CD14-positive monocyte (primary cell): ENCODE results near the gene SLX4. TPM values are rescaled to one million over a fixed set of nuclear protein-coding genes. Genes with fewer than 3 reads are reported as not detected.

ENCODE experiments used
- DNase-seq, 3 donors: peaks; one replicate each; pipeline ENCODE4 v3.0.0-alpha.2; 2011 to 2022
- H2AFZ ChIP-seq: 2 replicates; pipeline ENCODE4 v1.6.0; 2012; ENCODE audit warnings: mild to moderate bottlenecking, low read depth, low read length, inconsistent platforms; ENCODE audit not compliant: insufficient read depth, poor library complexity, severe bottlenecking
- H3K27ac ChIP-seq, 2 donors: 1 replicate in 1 of 2; 2 replicates in 1 of 2; pipeline ENCODE4 v1.5.1; 2012 to 2013; ENCODE audit warnings: low read length in 2 of 2, control low read depth in 1 of 2, inconsistent platforms in 1 of 2, low read depth in 1 of 2, mild to moderate bottlenecking in 1 of 2
- H3K27me3 ChIP-seq, 2 donors: one replicate each; pipeline versions ENCODE4 v1.6.0 to v1.6.1; 2011 to 2013; ENCODE audit warnings: low read length in 2 of 2; ENCODE audit not compliant: control insufficient read depth in 2 of 2, insufficient read depth in 2 of 2
- H3K36me3 ChIP-seq, 2 donors: replicated peaks in 1 of 2; 1 replicate in 1 of 2; 2 replicates in 1 of 2; pipeline versions ENCODE4 v1.5.1 to v1.6.1; 2012 to 2013; ENCODE audit warnings: low read length in 2 of 2, control low read depth in 1 of 2, inconsistent platforms in 1 of 2, mild to moderate bottlenecking in 1 of 2; ENCODE audit not compliant: insufficient read depth in 2 of 2, control insufficient read depth in 1 of 2
- H3K4me1 ChIP-seq, 2 donors: 1 replicate in 1 of 2; 2 replicates in 1 of 2; pipeline versions ENCODE4 v1.5.1 to v1.6.1; 2012 to 2013; ENCODE audit warnings: low read length in 2 of 2, control low read depth in 1 of 2, inconsistent platforms in 1 of 2, mild to moderate bottlenecking in 1 of 2, moderate library complexity in 1 of 2; ENCODE audit not compliant: insufficient read depth in 2 of 2, control insufficient read depth in 1 of 2
- H3K4me2 ChIP-seq: replicated peaks from 2 replicates; pipeline ENCODE3; 2012; ENCODE audit warnings: low read length, moderate library complexity, mild to moderate bottlenecking; ENCODE audit not compliant: poor library complexity, severe bottlenecking; ENCODE audit errors: extremely low read depth
- H3K4me3 ChIP-seq, 3 experiments: fragments of 200-600 bp in 1 of 3; sonication (generic) in 1 of 3; replicated peaks in 1 of 3; 1 replicate in 2 of 3; 2 replicates in 1 of 3; pipeline ENCODE4 v1.5.1; 2011 to 2013; ENCODE audit warnings: low read length in 3 of 3, mild to moderate bottlenecking in 3 of 3, control low read depth in 2 of 3, low read depth in 2 of 3, inconsistent platforms in 1 of 3, moderate library complexity in 1 of 3
- H3K79me2 ChIP-seq: 2 replicates; pipeline ENCODE4 v1.6.0; 2012; ENCODE audit warnings: mild to moderate bottlenecking, control low read depth, inconsistent platforms, low read length, moderate library complexity; ENCODE audit not compliant: insufficient read depth
- H3K9ac ChIP-seq: 2 replicates; pipeline ENCODE4 v1.6.0; 2017; ENCODE audit warnings: low read length, mild to moderate bottlenecking; ENCODE audit not compliant: insufficient read depth, poor library complexity, severe bottlenecking
- H3K9me3 ChIP-seq, 2 donors: replicated peaks in 1 of 2; 1 replicate in 1 of 2; 2 replicates in 1 of 2; pipeline versions ENCODE4 v1.5.1 to v1.6.1; 2012 to 2013; ENCODE audit warnings: low read length in 2 of 2, control low read depth in 1 of 2; ENCODE audit not compliant: control insufficient read depth in 1 of 2, insufficient read depth in 1 of 2
- H4K20me1 ChIP-seq: 2 replicates; pipeline ENCODE4 v1.6.0; 2012; ENCODE audit warnings: mild to moderate bottlenecking, low read length, control low read depth, moderate library complexity; ENCODE audit not compliant: insufficient read depth
- H3K27ac Mint-ChIP-seq, 7 donors: one replicate each; pipeline ENCODE4 v1.8.0; 2020; ENCODE audit warnings: mild to moderate bottlenecking in 7 of 7, mixed read lengths in 7 of 7, moderate library complexity in 6 of 7, inconsistent platforms in 2 of 7
- H3K27me3 Mint-ChIP-seq, 3 donors: one replicate each; pipeline ENCODE4 v1.8.0; 2021 to 2022; ENCODE audit warnings: low read depth in 3 of 3, mild to moderate bottlenecking in 3 of 3, mixed read lengths in 3 of 3, moderate library complexity in 3 of 3, inconsistent platforms in 1 of 3
- H3K36me3 Mint-ChIP-seq, 2 donors: one replicate each; pipeline ENCODE4 v1.8.0; 2020; ENCODE audit warnings: mixed read lengths in 2 of 2, inconsistent platforms in 1 of 2, mild to moderate bottlenecking in 1 of 2
- H3K4me1 Mint-ChIP-seq: one replicate; pipeline ENCODE4 v1.8.0; 2020; ENCODE audit warnings: mild to moderate bottlenecking, mixed read lengths
- H3K4me3 Mint-ChIP-seq, 2 donors: one replicate each; pipeline ENCODE4 v1.8.0; 2020; ENCODE audit warnings: mild to moderate bottlenecking in 2 of 2, mixed read lengths in 2 of 2, moderate library complexity in 1 of 2
- H3K9me3 Mint-ChIP-seq, 7 donors: one replicate each; pipeline ENCODE4 v1.8.0; 2020 to 2022; ENCODE audit warnings: mixed read lengths in 7 of 7, mild to moderate bottlenecking in 6 of 7, moderate library complexity in 6 of 7, inconsistent platforms in 2 of 7
- CTCF ChIP-seq: fragments of 200-600 bp; IDR thresholded peaks from one replicate; pipeline ENCODE4 v1.8.0; 2022; ENCODE audit warnings: antibody characterized with exemption, mild to moderate bottlenecking
- WGBS: methylation state at CpG from one replicate; pipeline ENCODE4 v1.1.5; 2013; ENCODE audit warnings: missing lambda C conversion rate; ENCODE audit not compliant: insufficient coverage; 5-methylcytosine and 5-hydroxymethylcytosine counted together
- intact Hi-C, 2 donors: fragments of 100-400 bp; cut with micrococcal nuclease; formaldehyde crosslinking; loops; one replicate each; pipeline versions ENCODE4 v1.15.0 to v1.15.1; 2023
- polyA plus RNA-seq, 3 donors: library from polyadenylated mRNA; depleted of rRNA in 1 of 3; unstranded in 2 of 3; stranded (reverse) in 1 of 3; fragments of 300-500 nt in 2 of 3; fragments of >200 nt in 1 of 3; fragmentation: Illumina TruSeq in 2 of 3; gene quantifications; 1 replicate in 2 of 3; 2 replicates in 1 of 3; pipeline ENCODE4 v1.2.3, GENCODE V29; 2012 to 2021

The SLX4 gene
- polyA plus RNA-seq, 3 donors: 0.12 to 2.4 (median 0.71) TPM

GRCh38 chr16:3625911-3626732, 14.7 kb upstream of the SLX4 start:
- Histone ChIP-seq H3K4me1 (peaks cover 45 to 56% of the 10 kb centered on the region in 2 donors), H4K20me1 (no peaks in the 10 kb centered on the region), H3K79me2 (peaks cover 64% of the 10 kb centered on the region), H2AFZ (no peak overlapping the region), H3K4me2 (peak overlapping the region; percentile 63), H3K27me3 (no peaks in the 10 kb centered on the region), H3K9ac (no peak overlapping the region), H3K36me3 (no peaks in the 10 kb centered on the region), H3K4me3 (peak overlapping the region in 1 of 3 experiments; percentile 30), H3K9me3 (no peaks in the 10 kb centered on the region), H3K27ac (peak overlapping the region; percentile 54 to 67)
- Mint-ChIP-seq H3K9me3 (no peaks in the 10 kb centered on the region), H3K4me3 (peak overlapping the region; percentile 24 to 78), H3K36me3 (peaks cover 7 to 8% of the 10 kb centered on the region in 2 donors), H3K27me3 (no peaks in the 10 kb centered on the region), H3K27ac (peak overlapping the region; percentile 76 to 85 (median 81)), H3K4me1 (peaks cover 64% of the 10 kb centered on the region)
- DNase-seq: peak; percentile 33 to 72 (median 48)
- TF ChIP-seq CTCF: no peak
- intact Hi-C loops: no loop called here
- 80% methylated on average over 3 of the region's 4 CpGs for WGBS

GRCh38 chr16:3625331-3625730, 13.9 kb upstream of the SLX4 start:
- H3K4me1 Mint-ChIP-seq: peaks cover 64% of the 10 kb centered on the region
- no peaks in the 10 kb centered on the region for H3K27me3 Mint-ChIP-seq
- Histone ChIP-seq H3K36me3 (no peaks in the 10 kb centered on the region), H2AFZ (no peak overlapping the region), H3K9me3 (no peaks in the 10 kb centered on the region), H3K79me2 (peaks cover 65% of the 10 kb centered on the region), H4K20me1 (no peaks in the 10 kb centered on the region), H3K27me3 (no peaks in the 10 kb centered on the region), H3K9ac (no peak overlapping the region), H3K4me1 (peaks cover 45 to 56% of the 10 kb centered on the region in 2 donors), H3K4me3 (peak overlapping the region in 1 of 3 experiments; percentile 30), H3K27ac (peak overlapping the region; percentile 54 to 67), H3K4me2 (peak overlapping the region; percentile 63)
- no peak for TF ChIP-seq CTCF
- 100% methylated on average over 3 of the region's 5 CpGs for WGBS
- peak overlapping the region in 4 of 7 donors; percentile 30 to 85 (median 80) for H3K27ac Mint-ChIP-seq
- H3K4me3 Mint-ChIP-seq: no peak overlapping the region
- no peaks in the 10 kb centered on the region for H3K9me3 Mint-ChIP-seq
- intact Hi-C loops: no loop called here
- H3K36me3 Mint-ChIP-seq: peaks cover 8 to 9% of the 10 kb centered on the region in 2 donors
- DNase-seq: no peak
